ENCODE results near the gene RASSF5. TPM values are rescaled to one million over a fixed set of nuclear protein-coding genes. Genes with fewer than 3 reads are reported as not detected.

Gene RASSF5
- polyA plus RNA-seq, 1 of the 3 experiments (the other 2 are of a cell fraction): 2.2 TPM

- Histone ChIP-seq H3K27ac (ENCODE audit: low read depth in 2 of 2, low read length in 1 of 2) (no peak overlapping the region), H3K4me3 (ENCODE audit: low read depth in 2 of 2, low read length in 1 of 2) (no peak overlapping the region), H3K79me2 (ENCODE audit: insufficient read depth) (no peaks in the 10 kb centered on the region), H3K27me3 (ENCODE audit: insufficient read depth) (no peaks in the 10 kb centered on the region; the same call in 1 of the 2 replicates), H3K4me1 (ENCODE audit: control insufficient read depth in 1 of 2, insufficient read depth in 2 of 2, low read depth in 1 of 2, low read length in 1 of 2) (peaks cover 0 to 4% of the 10 kb centered on the region in 2 experiments; a peak in 2 of 4 replicates), H3K36me3 (replicated peaks in 1 of 2; ENCODE audit: control insufficient read depth in 1 of 2, insufficient read depth in 2 of 2, low read length in 1 of 2) (no peaks in the 10 kb centered on the region), H2AFZ (ENCODE audit: low read depth) (no peak overlapping the region), H3K9me2 (no peaks in the 10 kb centered on the region), H3K4me2 (no peak overlapping the region), H3K9ac (no peak overlapping the region), H3F3A (replicated peaks; ENCODE audit: insufficient read depth) (no peaks in the 10 kb centered on the region), H4K20me1 (ENCODE audit: insufficient read depth) (no peaks in the 10 kb centered on the region), H3K9me3 (no peaks in the 10 kb centered on the region)
- CTCF ChIA-PET: interaction anchor here (0.6 to 3.2 kb wide), 7 partner anchors 11 to 90 kb away, joined by 3 to 18 read pairs (median 4); partner anchors contain the start of gene EIF2D
- 76% methylated on average over 3 of the region's 3 CpGs for WGBS (ENCODE audit: low lambda C conversion rate)
- TF ChIP-seq FOXJ3 (CRISPR knock-in tag; IDR thresholded peaks at IDR 0.05) (no peak), YY1 (IDR thresholded peaks at IDR 0.05; ENCODE audit: low read depth) (no peak), NFIC (IDR thresholded peaks at IDR 0.05; ENCODE audit: borderline replicate concordance) (no peak), POLR2AphosphoS5 (IDR thresholded peaks at IDR 0.05; ENCODE audit: low read depth, low read length) (no peak), TAF1 (IDR thresholded peaks at IDR 0.05; ENCODE audit: borderline replicate concordance, low read depth, low read length) (no peak), EP300 (IDR thresholded peaks at IDR 0.05; ENCODE audit: borderline replicate concordance in 1 of 2, low read depth in 1 of 2, low read length in 1 of 2) (no peak), ELF1 (IDR thresholded peaks at IDR 0.05) (no peak), SMC3 (IDR thresholded peaks at IDR 0.05; ENCODE audit: low read depth, low read length) (no peak), GABPA (IDR thresholded peaks at IDR 0.05; ENCODE audit: low read depth) (no peak), CTCF (IDR thresholded peaks at IDR 0.05) (no peak), PBX3 (IDR thresholded peaks at IDR 0.05) (no peak), SIN3A (IDR thresholded peaks at IDR 0.05; ENCODE audit: borderline replicate concordance, low read depth, low read length) (no peak), NRF1 (IDR thresholded peaks at IDR 0.05; ENCODE audit: low read depth, low read length) (no peak), USF2 (IDR thresholded peaks at IDR 0.05; ENCODE audit: borderline replicate concordance, low read depth, low read length) (no peak), MAX (IDR thresholded peaks at IDR 0.05; ENCODE audit: low read depth) (no peak)
- DNase-seq: no peak
- POLR2A ChIA-PET: no interaction called here
These were observed 44.6 kb downstream of the RASSF5 start for GRCh38 chr1:206551986-206552326.
